Measurements from ENCODE around the gene VPREB3.
A peak's percentile ranks its signal among the peaks of the same experiment; 100 is the strongest.

VPREB3 gene

GRCh38 chr22:23754220-23754919 is at the start of gene VPREB3:
TSS of gene VPREB3 (minus strand) at chr22:23754425. CDS start at chr22:23754363, 62 bp downstream.
- no peak for DNase-seq

GRCh38 chr22:23803001-23803819 is 49.0 kb upstream of the VPREB3 start:
- DNase-seq: no peak

GRCh38 chr22:23801886-23802377 is 47.7 kb upstream of the VPREB3 start:
- DNase-seq: no peak

- no peak for DNase-seq
Observed at GRCh38 chr22:23801238-23801821, 47.1 kb upstream of the VPREB3 start.

- DNase-seq: no peak
Observed at GRCh38 chr22:23800297-23801237, 46.3 kb upstream of the VPREB3 start.

- no peak for DNase-seq
Observed at GRCh38 chr22:23796461-23796860, 42.2 kb upstream of the VPREB3 start.

GRCh38 chr22:23793326-23793725 is 39.1 kb upstream of the VPREB3 start:
- DNase-seq: no peak

GRCh38 chr22:23791738-23792645 is 37.8 kb upstream of the VPREB3 start:
- DNase-seq: no peak

- no peak for DNase-seq
Observed at GRCh38 chr22:23790819-23791737, 36.9 kb upstream of the VPREB3 start.

- DNase-seq: no peak
Observed at GRCh38 chr22:23789638-23790037, 35.4 kb upstream of the VPREB3 start.

GRCh38 chr22:23789121-23789520 is 34.9 kb upstream of the VPREB3 start:
- no peak for DNase-seq

GRCh38 chr22:23787910-23788309 is 33.7 kb upstream of the VPREB3 start:
- no peak for DNase-seq

- DNase-seq: no peak
Observed at GRCh38 chr22:23787600-23787896, 33.3 kb upstream of the VPREB3 start.

GRCh38 chr22:23786752-23787599 is 32.8 kb upstream of the VPREB3 start, which contains the start of gene SMARCB1:
TSS of gene SMARCB1 (plus strand) at chr22:23786966. CDS start at chr22:23787170, 204 bp downstream.
- peak; percentile 72 to 86 for DNase-seq

GRCh38 chr22:23786261-23786710 is 32.1 kb upstream of the VPREB3 start:
- DNase-seq: no peak

- no peak for DNase-seq
Observed at GRCh38 chr22:23784215-23784732, 30.0 kb upstream of the VPREB3 start.

- DNase-seq: no peak
Observed at GRCh38 chr22:23783265-23784150, 29.3 kb upstream of the VPREB3 start.

GRCh38 chr22:23782703-23783102 is 28.5 kb upstream of the VPREB3 start:
- DNase-seq: no peak
